BE2C (cell line): ENCODE data around the gene TJP1.

ENCODE experiments used
- DNase-seq: peaks from one replicate; pipeline ENCODE4 v3.0.0-alpha.2; 2020
- H3K27me3 ChIP-seq: fragments of 250-450 bp; sonication (Bioruptor Pico); 2 replicates; pipeline ENCODE4 v1.5.1; 2020; ENCODE audit warnings: mild to moderate bottlenecking
- H3K36me3 ChIP-seq: fragments of 250-450 bp; sonication (Bioruptor Pico); 2 replicates; pipeline ENCODE4 v1.5.1; 2020; ENCODE audit warnings: mild to moderate bottlenecking
- H3K4me1 ChIP-seq: fragments of 250-450 bp; sonication (Bioruptor Pico); 2 replicates; pipeline ENCODE4 v1.5.1; 2020
- H3K4me3 ChIP-seq: 2 replicates; pipeline ENCODE4 v1.5.1; 2011; ENCODE audit warnings: low read depth, low read length
- H3K9me3 ChIP-seq: fragments of 250-450 bp; sonication (Bioruptor Pico); 2 replicates; pipeline ENCODE4 v1.5.1; 2020
- TF ChIP-seq, protein P1 (sequence below): IDR thresholded peaks from 2 replicates; pipeline ENCODE4 v1.5.1; 2012; ENCODE audit warnings: mild to moderate bottlenecking, low read depth, low read length

The TJP1 gene

DNA sequence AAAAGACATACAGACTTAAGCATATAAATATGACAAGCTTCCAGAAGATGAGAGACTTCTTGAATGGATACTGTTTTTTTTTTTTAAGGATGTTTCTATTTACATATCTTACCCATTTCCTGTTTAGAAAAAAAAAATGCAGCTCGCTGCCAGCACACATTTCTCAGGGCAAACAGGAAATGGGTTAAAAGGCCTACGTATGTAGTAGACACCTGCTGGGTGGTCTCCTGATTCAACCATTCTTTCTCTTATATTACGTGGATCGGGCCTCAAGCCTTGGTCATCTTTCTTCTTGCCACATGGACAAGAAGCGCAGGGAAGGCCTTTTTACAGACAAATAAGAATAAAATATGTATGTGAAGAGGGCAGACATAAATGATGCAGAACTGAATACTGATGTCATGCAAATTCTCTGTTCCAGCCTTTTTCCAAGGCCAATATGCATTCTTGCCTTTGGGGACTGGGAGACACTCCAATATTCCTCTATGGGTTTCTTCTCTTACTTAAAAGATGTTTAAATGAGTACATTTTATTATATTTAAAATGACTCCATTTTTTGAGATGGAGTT, 35.0 kb upstream of the TJP1 start:
- Histone ChIP-seq H3K4me3 (no peak overlapping the region), H3K4me1 (no peaks in the 10 kb centered on the region), H3K36me3 (no peaks in the 10 kb centered on the region), H3K9me3 (no peaks in the 10 kb centered on the region), H3K27me3 (peaks cover 5% of the 10 kb centered on the region; the same call in 1 of the 2 replicates)
- no peak for DNase-seq
- TF ChIP-seq, protein P1, sequence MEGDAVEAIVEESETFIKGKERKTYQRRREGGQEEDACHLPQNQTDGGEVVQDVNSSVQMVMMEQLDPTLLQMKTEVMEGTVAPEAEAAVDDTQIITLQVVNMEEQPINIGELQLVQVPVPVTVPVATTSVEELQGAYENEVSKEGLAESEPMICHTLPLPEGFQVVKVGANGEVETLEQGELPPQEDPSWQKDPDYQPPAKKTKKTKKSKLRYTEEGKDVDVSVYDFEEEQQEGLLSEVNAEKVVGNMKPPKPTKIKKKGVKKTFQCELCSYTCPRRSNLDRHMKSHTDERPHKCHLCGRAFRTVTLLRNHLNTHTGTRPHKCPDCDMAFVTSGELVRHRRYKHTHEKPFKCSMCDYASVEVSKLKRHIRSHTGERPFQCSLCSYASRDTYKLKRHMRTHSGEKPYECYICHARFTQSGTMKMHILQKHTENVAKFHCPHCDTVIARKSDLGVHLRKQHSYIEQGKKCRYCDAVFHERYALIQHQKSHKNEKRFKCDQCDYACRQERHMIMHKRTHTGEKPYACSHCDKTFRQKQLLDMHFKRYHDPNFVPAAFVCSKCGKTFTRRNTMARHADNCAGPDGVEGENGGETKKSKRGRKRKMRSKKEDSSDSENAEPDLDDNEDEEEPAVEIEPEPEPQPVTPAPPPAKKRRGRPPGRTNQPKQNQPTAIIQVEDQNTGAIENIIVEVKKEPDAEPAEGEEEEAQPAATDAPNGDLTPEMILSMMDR, result no peak

DNA sequence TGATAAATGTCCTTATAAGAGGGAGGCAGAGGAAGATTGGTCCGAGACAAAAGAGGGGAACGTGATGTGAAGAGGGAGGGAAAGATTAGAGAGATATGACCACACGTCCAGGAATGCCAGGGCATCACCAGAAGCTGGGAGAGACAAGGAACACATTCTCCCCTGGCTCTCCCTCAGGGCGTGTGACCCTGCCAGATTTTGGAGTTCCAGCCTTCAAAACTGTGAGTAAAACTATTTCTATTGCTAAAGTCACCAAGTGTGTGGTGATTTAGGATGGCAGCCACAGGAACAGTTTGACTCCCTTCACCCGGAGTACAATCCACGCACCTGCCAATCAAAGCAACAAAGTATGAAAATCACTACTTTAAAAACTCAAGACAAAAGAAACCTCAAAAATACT, 32.1 kb upstream of the TJP1 start:
- DNase-seq, result no peak
- TF ChIP-seq, protein P1, result no peak
- no peaks in the 10 kb centered on the region for H3K27me3 ChIP-seq

DNA sequence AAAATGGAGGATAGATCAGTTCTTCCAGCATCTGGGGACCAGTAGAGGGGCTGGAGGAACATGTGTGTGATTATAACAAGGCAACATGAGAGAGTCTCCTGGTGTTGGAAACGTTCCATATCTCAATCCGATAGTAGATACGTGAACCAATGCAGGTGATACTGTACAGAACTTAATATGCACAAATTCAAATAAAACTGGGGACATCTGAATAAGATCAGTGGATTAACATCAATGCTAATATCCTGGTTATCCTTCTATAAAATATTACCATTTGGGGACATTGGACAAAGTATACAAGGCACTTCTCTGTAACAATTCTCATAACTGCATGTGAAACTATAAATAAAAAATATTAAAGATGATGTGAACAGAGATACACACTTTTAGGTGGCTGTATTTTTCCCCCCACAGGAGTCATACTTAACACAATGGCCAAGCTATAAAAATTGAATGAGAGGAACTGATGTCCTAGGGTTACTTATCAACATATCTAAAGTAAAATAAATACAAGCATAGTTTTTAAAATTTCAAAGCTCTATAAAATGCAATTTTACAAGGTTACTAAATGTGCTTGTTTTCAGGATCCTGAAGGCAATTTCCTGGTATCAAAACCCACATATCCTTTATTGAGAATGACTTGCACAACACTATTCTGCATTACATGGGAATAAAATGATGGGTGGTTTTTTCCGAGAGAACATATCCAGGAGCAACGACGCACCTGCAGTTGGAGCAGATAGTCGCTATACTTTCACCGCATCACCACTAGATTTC, 31.1 kb upstream of the TJP1 start:
- H3K4me1 ChIP-seq, result no peaks in the 10 kb centered on the region
- H3K27me3 ChIP-seq, result no peaks in the 10 kb centered on the region
- no peak for DNase-seq
- no peak overlapping the region for H3K4me3 ChIP-seq
- H3K36me3 ChIP-seq, result no peaks in the 10 kb centered on the region
- no peaks in the 10 kb centered on the region for H3K9me3 ChIP-seq
- TF ChIP-seq, protein P1, result no peak

More for the DNA sequence above, 32.1 kb upstream of the TJP1 start:
- H3K36me3 ChIP-seq, result no peaks in the 10 kb centered on the region
- no peak overlapping the region for H3K4me3 ChIP-seq
- no peaks in the 10 kb centered on the region for H3K9me3 ChIP-seq
- no peaks in the 10 kb centered on the region for H3K4me1 ChIP-seq

DNA sequence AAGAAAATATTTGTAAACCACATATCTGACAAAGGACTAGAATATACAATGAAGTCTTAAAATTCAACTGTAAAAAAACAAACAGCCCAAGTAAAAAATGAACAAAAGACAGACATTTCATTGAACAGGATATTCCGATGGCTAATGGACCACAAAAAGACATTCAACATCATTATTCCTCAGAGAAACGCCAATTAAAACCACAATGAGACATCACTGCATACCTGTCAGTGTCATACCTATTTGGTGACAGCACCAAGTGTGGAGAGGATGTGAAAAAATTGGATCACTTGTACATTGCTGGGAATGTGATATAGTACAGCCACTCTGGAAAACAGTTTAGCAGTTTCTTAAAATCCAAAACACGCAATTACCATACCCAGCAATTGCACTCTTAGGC, 29.9 kb upstream of the TJP1 start:
- no peaks in the 10 kb centered on the region for H3K9me3 ChIP-seq
- H3K36me3 ChIP-seq, result no peaks in the 10 kb centered on the region
- H3K4me1 ChIP-seq, result no peaks in the 10 kb centered on the region
- H3K27me3 ChIP-seq, result no peaks in the 10 kb centered on the region
- no peak overlapping the region for H3K4me3 ChIP-seq
- no peak for DNase-seq
- TF ChIP-seq, protein P1, result no peak

DNA sequence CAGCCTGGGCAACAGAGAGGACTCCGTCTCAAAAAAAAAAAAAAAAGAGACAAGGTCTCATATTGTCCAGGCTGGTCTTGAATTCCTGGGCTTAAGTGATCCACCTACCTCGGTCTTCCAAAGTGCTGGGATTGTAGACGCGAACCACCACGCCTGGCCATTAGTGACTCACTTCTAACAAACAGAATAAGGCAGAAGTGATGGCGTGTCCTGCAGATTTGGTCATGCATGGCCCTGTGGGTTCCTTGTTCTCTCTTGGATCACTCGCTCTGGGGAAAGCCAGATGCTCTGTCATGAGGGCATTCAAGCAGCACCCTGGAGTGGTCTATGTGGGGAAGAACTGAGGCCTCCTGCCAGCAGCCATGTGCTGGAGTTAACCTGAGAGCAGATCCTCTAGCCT, 27.4 kb upstream of the TJP1 start:
- H3K4me1 ChIP-seq, result no peaks in the 10 kb centered on the region
- DNase-seq, result no peak
- H3K4me3 ChIP-seq, result no peak overlapping the region
- H3K9me3 ChIP-seq, result no peaks in the 10 kb centered on the region
- H3K36me3 ChIP-seq, result no peaks in the 10 kb centered on the region
- no peaks in the 10 kb centered on the region for H3K27me3 ChIP-seq
- TF ChIP-seq, protein P1, result no peak

DNA sequence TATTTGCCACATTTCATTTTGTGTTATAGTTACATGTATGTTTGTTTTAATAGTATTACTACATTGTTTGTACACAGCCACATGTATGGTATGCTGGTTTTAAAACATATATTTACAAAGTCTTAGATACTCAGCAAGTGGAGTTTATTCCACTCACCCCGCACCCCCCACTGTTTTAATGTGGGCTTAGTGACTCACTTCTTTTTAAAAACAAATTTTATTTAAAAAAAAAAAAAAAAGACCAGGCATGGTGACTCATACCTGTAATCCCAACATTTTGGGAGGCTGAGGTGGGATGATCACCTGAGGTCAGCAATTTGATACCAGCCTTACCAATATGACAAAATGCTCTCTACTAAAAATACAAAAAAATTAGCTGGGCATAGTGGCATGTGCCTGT, 26.9 kb upstream of the TJP1 start:
- Histone ChIP-seq H3K27me3 (no peaks in the 10 kb centered on the region), H3K4me1 (no peaks in the 10 kb centered on the region), H3K9me3 (no peaks in the 10 kb centered on the region), H3K36me3 (no peaks in the 10 kb centered on the region), H3K4me3 (no peak overlapping the region)
- no peak for DNase-seq
- TF ChIP-seq, protein P1, result no peak
